Skeletal muscle satellite cell (primary cell): ENCODE measurements around the gene MFSD11.
A peak's percentile ranks its signal among the peaks of the same experiment; 100 is the strongest.
"Not testable (repeated sequence)": the region's sequence is repeated elsewhere in the genome, so short reads cannot be mapped to it uniquely, and the experiment has no call there.

Experiments used
- H3K27me3 ChIP-seq: 2 replicates; pipeline ENCODE4 v1.7.0; 2013; ENCODE audit warnings: low read length; ENCODE audit not compliant: control insufficient read depth, insufficient read depth
- H3K36me3 ChIP-seq: 2 replicates; pipeline ENCODE4 v1.7.0; 2013; ENCODE audit warnings: mild to moderate bottlenecking, control low read depth, low read length; ENCODE audit not compliant: insufficient read depth
- H3K4me1 ChIP-seq: 2 replicates; pipeline ENCODE4 v1.7.0; 2013; ENCODE audit warnings: low read length; ENCODE audit not compliant: control insufficient read depth, insufficient read depth
- H3K4me2 ChIP-seq: 2 replicates; pipeline ENCODE4 v1.7.0; 2013; ENCODE audit warnings: mild to moderate bottlenecking, low read length
- H3K4me3 ChIP-seq: 2 replicates; pipeline ENCODE4 v1.7.0; 2013; ENCODE audit warnings: low read length
- H3K9ac ChIP-seq: 2 replicates; pipeline ENCODE4 v1.7.0; 2013; ENCODE audit warnings: mild to moderate bottlenecking, low read depth, low read length, moderate library complexity
- H3K9me3 ChIP-seq: replicated peaks from 2 replicates; pipeline ENCODE4 v1.7.0; 2013; ENCODE audit warnings: mild to moderate bottlenecking, control low read depth, low read length

Gene MFSD11

DNA sequence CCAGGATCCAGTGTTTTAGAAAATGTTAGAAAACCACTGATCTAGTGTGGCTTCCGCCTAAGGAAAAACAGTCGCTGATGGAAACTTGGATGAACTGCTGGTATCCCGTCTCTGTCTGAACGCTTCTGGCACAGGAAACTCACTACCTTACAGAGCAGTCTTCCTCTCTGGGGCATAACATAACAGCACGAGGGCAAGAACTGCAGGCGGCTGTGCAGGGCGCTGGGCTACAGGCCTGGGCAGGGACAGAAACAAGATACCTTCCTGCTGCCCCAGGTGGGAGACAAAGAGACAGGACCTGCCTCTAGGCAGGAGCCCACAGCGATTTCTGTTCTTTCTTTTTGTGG, 37.7 kb upstream of the MFSD11 start:
- H3K4me1 ChIP-seq, result peaks cover 68% of the 10 kb centered on the region
- peak overlapping the region; percentile 50 for H3K4me3 ChIP-seq
- H3K9ac ChIP-seq, result peak overlapping the region; percentile 72
- peaks cover under 1% of the 10 kb centered on the region for H3K36me3 ChIP-seq
- H3K27me3 ChIP-seq, result no peaks in the 10 kb centered on the region
- peak overlapping the region; percentile 85 for H3K4me2 ChIP-seq
- no peaks in the 10 kb centered on the region for H3K9me3 ChIP-seq

GRCh38 chr17:76700617-76701470, 37.1 kb upstream of the MFSD11 start:
- Histone ChIP-seq H3K36me3 (peaks cover 7% of the 10 kb centered on the region), H3K9ac (peak overlapping the region; percentile 72), H3K4me1 (peaks cover 63% of the 10 kb centered on the region), H3K4me2 (peak overlapping the region; percentile 85), H3K27me3 (no peaks in the 10 kb centered on the region), H3K9me3 (no peaks in the 10 kb centered on the region), H3K4me3 (peak overlapping the region; percentile 64)

- peak overlapping the region; percentile 85 for H3K4me2 ChIP-seq
- H3K4me1 ChIP-seq, result peaks cover 57% of the 10 kb centered on the region
- H3K4me3 ChIP-seq, result peak overlapping the region; percentile 64
- H3K36me3 ChIP-seq, result peaks cover 8% of the 10 kb centered on the region
- no peaks in the 10 kb centered on the region for H3K27me3 ChIP-seq
- peak overlapping the region; percentile 71 for H3K9ac ChIP-seq
- H3K9me3 ChIP-seq, result no peaks in the 10 kb centered on the region
These were observed 36.4 kb upstream of the MFSD11 start for GRCh38 chr17:76701471-76701967.

GRCh38 chr17:76702076-76702475, 35.8 kb upstream of the MFSD11 start:
- H3K4me2 ChIP-seq, result peak overlapping the region; percentile 85
- H3K4me1 ChIP-seq, result peaks cover 56% of the 10 kb centered on the region
- H3K4me3 ChIP-seq, result no peak overlapping the region
- no peaks in the 10 kb centered on the region for H3K9me3 ChIP-seq
- peaks cover 12% of the 10 kb centered on the region for H3K36me3 ChIP-seq
- no peaks in the 10 kb centered on the region for H3K27me3 ChIP-seq
- H3K9ac ChIP-seq, result peak overlapping the region; percentile 71

DNA sequence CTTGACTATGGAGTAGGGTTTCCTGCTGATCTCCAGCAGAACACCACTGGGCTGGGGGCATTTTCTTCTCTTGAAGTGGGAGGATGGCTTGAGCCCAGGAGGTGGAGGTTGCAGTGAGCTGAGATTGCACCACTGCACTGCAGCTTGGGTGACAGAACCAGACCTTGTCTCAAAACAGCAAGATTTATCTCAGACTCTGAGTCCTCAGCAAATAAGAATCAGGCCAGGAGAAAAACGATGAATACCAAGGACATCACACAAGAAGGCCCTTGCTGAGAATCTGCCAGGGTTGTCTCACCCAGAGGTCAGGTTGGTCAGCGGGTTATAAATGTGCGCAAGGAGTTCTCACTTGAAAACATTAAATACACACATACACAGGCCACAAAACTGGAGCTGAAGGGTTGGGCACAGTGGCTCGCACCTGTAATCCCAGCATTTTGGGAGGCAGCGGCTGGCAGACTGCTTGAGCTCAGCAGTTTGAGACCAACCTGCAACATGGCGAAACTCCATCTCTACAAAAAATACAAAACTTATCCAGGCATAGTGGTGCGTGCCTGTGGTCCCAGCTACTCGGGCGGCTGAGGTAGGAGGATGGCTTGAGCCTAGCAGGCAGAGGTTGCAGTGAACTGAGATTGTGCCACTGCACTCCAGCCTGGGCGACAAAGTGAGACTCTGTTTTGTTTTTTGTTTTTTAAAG, 34.8 kb upstream of the MFSD11 start:
- Histone ChIP-seq H3K9ac (no peak overlapping the region), H3K4me1 (peaks cover 55% of the 10 kb centered on the region), H3K36me3 (peaks cover 17% of the 10 kb centered on the region), H3K4me2 (no peak overlapping the region), H3K9me3 (no peaks in the 10 kb centered on the region), H3K27me3 (no peaks in the 10 kb centered on the region), H3K4me3 (no peak overlapping the region)

DNA sequence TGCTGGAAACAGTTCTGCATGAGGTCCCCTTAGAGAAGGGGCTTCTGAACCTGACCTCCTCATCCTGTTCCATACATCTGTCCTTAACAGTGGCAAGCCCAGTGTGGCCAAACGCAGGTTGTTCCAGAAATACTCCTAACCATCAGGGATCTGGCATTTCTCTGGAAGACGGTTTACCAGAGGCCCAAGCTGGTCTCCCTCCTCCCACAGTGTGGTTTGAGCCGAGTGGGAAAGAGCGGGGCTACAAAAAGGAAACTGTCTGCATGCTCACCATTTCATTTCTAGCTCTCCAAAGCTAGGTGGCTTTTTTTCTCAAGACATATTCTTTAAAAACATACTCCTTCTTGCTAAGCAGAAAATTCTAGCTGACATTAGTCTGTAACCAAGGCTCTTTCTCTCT, 33.1 kb upstream of the MFSD11 start:
- H3K9ac ChIP-seq, result no peak overlapping the region
- no peak overlapping the region for H3K4me2 ChIP-seq
- no peak overlapping the region for H3K4me3 ChIP-seq
- no peaks in the 10 kb centered on the region for H3K9me3 ChIP-seq
- no peaks in the 10 kb centered on the region for H3K27me3 ChIP-seq
- H3K36me3 ChIP-seq, result peaks cover 17% of the 10 kb centered on the region
- peaks cover 47% of the 10 kb centered on the region for H3K4me1 ChIP-seq

- H3K4me2 ChIP-seq, result no peak overlapping the region
- H3K9ac ChIP-seq, result no peak overlapping the region
- peaks cover 36% of the 10 kb centered on the region for H3K4me1 ChIP-seq
- H3K4me3 ChIP-seq, result no peak overlapping the region
- no peaks in the 10 kb centered on the region for H3K27me3 ChIP-seq
- peaks cover 17% of the 10 kb centered on the region for H3K36me3 ChIP-seq
- no peaks in the 10 kb centered on the region for H3K9me3 ChIP-seq
These were observed 31.1 kb upstream of the MFSD11 start for GRCh38 chr17:76706817-76707216.

DNA sequence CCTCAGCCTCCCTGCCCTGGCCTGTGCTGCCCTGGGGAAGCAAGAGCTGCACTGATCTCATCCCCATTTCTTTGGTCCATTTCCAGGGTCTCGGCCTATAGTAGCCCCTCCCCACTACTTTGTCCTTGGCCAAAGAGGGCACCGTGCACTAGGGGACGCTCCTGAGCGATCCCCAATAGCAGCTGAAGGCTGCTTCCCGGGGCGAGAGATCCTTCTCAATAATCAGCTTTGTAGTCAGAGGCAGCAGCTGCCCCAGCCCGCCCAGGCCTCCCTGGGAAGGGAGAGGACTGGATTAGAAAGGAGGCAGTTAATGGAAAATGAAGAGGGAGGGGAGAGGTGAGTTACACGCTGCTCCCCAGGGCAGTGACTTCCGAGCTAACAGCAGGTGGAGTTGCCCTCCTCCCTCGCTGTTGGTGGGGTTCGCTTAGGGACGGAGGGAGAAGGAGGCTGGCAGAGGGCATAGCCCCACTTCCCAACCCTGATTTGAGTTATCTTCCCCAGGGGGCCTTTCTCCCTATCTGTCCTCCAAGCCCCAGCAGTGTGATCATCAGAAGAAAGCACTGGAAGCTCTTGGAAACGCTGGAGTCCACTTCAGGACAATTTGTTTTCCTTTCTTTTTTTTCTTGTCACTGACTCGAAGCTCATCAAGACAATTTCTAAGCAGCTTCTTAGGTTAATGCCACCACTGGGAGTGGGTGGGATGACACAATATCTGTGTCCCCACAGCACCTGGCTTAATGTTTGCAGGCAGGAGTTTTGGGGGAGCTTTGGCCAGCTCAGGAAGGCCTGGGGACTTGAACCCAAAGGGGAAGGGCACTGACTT, 29.7 kb upstream of the MFSD11 start:
- H3K4me3 ChIP-seq, result peak overlapping the region; percentile 78
- peaks cover 35% of the 10 kb centered on the region for H3K4me1 ChIP-seq
- no peaks in the 10 kb centered on the region for H3K27me3 ChIP-seq
- peak overlapping the region; percentile 94 for H3K9ac ChIP-seq
- peak overlapping the region; percentile 90 for H3K4me2 ChIP-seq
- H3K36me3 ChIP-seq, result peaks cover 22% of the 10 kb centered on the region
- no peaks in the 10 kb centered on the region for H3K9me3 ChIP-seq

DNA sequence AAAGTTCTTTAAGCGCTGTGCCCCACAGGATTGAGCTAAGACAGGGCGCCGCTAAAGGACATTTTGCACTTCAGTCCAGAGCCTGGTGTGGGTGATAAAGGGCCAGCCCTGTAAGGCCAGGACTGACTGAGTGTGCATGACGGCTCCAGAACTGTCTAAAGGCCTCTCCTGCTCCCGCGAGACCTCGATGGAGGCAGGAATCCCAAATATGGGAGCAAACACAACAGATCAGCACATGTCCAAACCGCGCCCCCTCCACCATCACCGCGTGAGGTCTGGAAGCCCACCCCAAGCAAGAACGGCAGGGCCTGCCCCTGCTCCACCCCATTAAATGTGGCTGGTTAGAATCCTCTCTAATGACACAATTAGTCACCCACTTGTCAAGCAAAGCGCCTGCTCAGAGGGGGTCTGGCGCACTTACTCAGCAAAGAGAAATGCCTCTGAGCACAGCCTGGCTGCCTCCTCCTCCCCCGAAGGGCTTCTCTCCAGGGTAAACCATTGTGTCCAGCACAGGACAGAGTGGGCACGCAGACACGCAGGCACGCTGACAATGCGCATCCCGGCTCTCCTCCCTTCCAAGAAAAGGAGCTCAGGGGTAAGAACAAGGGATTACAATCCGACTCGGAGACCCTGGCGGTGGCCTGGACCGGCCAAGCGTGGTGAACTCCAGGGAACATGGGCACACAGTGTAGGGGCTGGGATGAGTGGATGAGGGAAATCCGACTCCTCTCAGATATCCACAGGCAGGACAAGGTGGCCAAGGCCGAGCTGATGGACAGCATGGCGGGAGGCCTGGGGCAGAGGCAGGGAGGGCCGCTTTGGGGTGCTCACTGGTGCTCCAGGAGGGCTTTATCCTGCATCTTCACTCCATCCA, 28.6 kb upstream of the MFSD11 start:
- Histone ChIP-seq H3K4me1 (peaks cover 35% of the 10 kb centered on the region), H3K9me3 (no peaks in the 10 kb centered on the region), H3K9ac (peak overlapping the region; percentile 94), H3K4me2 (peak overlapping the region; percentile 90), H3K36me3 (peaks cover 32% of the 10 kb centered on the region), H3K4me3 (peak overlapping the region; percentile 78), H3K27me3 (no peaks in the 10 kb centered on the region)

DNA sequence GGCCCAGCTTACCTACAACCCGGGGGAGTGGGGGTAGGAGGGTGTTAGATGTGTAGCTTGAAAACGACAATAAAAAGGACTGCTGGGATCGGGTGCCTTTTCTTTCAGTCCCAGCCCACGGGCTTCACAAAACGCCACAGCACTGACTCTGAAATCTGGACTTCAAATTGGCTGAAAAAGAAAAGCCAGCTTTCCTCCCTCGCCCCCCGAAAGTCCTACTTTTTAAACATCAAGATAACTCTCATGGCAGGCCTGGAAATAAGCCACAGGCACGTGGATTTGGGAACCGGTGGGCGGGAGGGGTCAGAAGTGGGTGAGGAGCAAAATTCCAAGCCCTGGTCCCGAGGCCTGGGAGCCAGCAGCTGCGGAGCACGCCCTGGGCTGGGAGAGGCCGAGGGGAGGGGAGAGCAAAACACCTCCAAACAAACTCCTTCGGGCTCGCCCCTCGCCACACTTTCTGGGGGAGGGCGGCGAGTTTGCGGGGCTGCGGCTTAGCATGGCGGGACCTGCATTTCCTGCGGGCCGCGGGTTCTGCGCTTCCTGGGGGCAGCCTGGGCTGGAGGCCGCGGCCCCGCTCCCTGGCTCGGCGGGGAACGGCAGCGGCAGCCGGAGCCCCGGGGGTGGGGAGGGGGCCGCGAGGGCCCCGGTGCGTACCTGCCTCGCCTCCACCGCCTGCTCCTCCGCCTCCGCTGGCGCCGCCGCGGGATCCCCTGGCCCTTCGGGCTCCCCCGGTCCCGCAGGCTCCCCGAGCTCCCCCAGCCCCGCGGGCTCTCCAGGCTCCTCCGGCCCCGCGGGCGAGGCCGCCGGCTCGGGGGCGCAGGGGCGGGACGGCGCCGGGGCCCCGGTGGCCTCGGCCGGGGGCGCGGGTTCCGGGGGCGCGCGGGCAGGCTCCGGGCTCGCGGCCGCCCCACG, 27.7 kb upstream of the MFSD11 start:
- peak overlapping the region; percentile 90 for H3K4me2 ChIP-seq
- peaks cover 38% of the 10 kb centered on the region for H3K4me1 ChIP-seq
- H3K36me3 ChIP-seq, result peaks cover 37% of the 10 kb centered on the region
- peak overlapping the region; percentile 78 for H3K4me3 ChIP-seq
- H3K9ac ChIP-seq, result peak overlapping the region; percentile 94
- not testable (repeated sequence) for H3K9me3 ChIP-seq, H3K27me3 ChIP-seq
